Measurements from ENCODE around the gene SGIP1. TPM values are rescaled to one million over a fixed set of nuclear protein-coding genes. Genes with fewer than 3 reads are reported as not detected.
A peak's percentile ranks its signal among the peaks of the same experiment; 100 is the strongest.

SGIP1 gene
- total and polyA plus RNA-seq, 8 donors: 6.8 to 16.6 (median 8.6) TPM

GRCh38 chr1:66556161-66556611 lies 22.2 kb downstream of the SGIP1 start:
- Histone ChIP-seq H3K36me3 (no peaks in the 10 kb centered on the region), H3K4me3 (no peak overlapping the region), H3K27ac (no peak overlapping the region), H3K27me3 (no peaks in the 10 kb centered on the region), H3K9me3 (no peaks in the 10 kb centered on the region), H3K4me1 (no peaks in the 10 kb centered on the region)
- TF ChIP-seq, protein P1, sequence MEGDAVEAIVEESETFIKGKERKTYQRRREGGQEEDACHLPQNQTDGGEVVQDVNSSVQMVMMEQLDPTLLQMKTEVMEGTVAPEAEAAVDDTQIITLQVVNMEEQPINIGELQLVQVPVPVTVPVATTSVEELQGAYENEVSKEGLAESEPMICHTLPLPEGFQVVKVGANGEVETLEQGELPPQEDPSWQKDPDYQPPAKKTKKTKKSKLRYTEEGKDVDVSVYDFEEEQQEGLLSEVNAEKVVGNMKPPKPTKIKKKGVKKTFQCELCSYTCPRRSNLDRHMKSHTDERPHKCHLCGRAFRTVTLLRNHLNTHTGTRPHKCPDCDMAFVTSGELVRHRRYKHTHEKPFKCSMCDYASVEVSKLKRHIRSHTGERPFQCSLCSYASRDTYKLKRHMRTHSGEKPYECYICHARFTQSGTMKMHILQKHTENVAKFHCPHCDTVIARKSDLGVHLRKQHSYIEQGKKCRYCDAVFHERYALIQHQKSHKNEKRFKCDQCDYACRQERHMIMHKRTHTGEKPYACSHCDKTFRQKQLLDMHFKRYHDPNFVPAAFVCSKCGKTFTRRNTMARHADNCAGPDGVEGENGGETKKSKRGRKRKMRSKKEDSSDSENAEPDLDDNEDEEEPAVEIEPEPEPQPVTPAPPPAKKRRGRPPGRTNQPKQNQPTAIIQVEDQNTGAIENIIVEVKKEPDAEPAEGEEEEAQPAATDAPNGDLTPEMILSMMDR (IDR thresholded peaks at IDR 0.05): no peak
- no peak for DNase-seq
- intact Hi-C loops (cut with DNase I): no loop called here
- ATAC-seq: no peak

- TF ChIP-seq, protein P1 (IDR thresholded peaks at IDR 0.05): no peak
- Histone ChIP-seq H3K9me3 (no peaks in the 10 kb centered on the region), H3K4me3 (no peak overlapping the region), H3K36me3 (no peaks in the 10 kb centered on the region), H3K27me3 (no peaks in the 10 kb centered on the region), H3K4me1 (no peaks in the 10 kb centered on the region), H3K27ac (no peak overlapping the region)
- ATAC-seq: no peak
- DNase-seq: no peak
- intact Hi-C loops (cut with DNase I): no loop called here
Measured at GRCh38 chr1:66557157-66557556, 23.2 kb downstream of the SGIP1 start.

GRCh38 chr1:66559517-66559916 lies 25.6 kb downstream of the SGIP1 start:
- no peaks in the 10 kb centered on the region for H3K36me3 ChIP-seq
- no peak for DNase-seq
- H3K4me3 ChIP-seq: no peak overlapping the region
- H3K27ac ChIP-seq: no peak overlapping the region
- intact Hi-C loops (cut with DNase I): no loop called here
- H3K27me3 ChIP-seq: no peaks in the 10 kb centered on the region
- TF ChIP-seq, protein P1 (IDR thresholded peaks at IDR 0.05): no peak
- no peaks in the 10 kb centered on the region for H3K9me3 ChIP-seq
- H3K4me1 ChIP-seq: peaks cover 0 to 13% of the 10 kb centered on the region in 2 donors
- ATAC-seq: no peak

GRCh38 chr1:66562561-66562960 lies 28.6 kb downstream of the SGIP1 start:
- H3K27me3 ChIP-seq: no peaks in the 10 kb centered on the region
- peak overlapping the region in 1 of 2 donors; percentile 85 for H3K27ac ChIP-seq
- TF ChIP-seq, protein P1 (IDR thresholded peaks at IDR 0.05): no peak
- no peak for DNase-seq
- intact Hi-C loops (cut with DNase I): no loop called here
- no peak overlapping the region for H3K4me3 ChIP-seq
- H3K9me3 ChIP-seq: no peaks in the 10 kb centered on the region
- H3K36me3 ChIP-seq: no peaks in the 10 kb centered on the region
- peaks cover 0 to 18% of the 10 kb centered on the region in 2 donors for H3K4me1 ChIP-seq
- no peak for ATAC-seq

- DNase-seq (peak in 2 of 4 donors; percentile 93 to 94), ATAC-seq (peak; percentile 81)
- Histone ChIP-seq H3K4me1 (peaks cover 0 to 18% of the 10 kb centered on the region in 2 donors), H3K9me3 (no peaks in the 10 kb centered on the region), H3K4me3 (no peak overlapping the region), H3K36me3 (no peaks in the 10 kb centered on the region), H3K27me3 (no peaks in the 10 kb centered on the region), H3K27ac (peak overlapping the region; percentile 42 to 85)
- TF ChIP-seq, protein P1 (IDR thresholded peaks at IDR 0.05): no peak
- intact Hi-C loops (cut with DNase I): no loop called here
Measured at GRCh38 chr1:66563094-66563800, 29.3 kb downstream of the SGIP1 start.
